HG02870 (cell line): Measurements from ENCODE around the gene NIPAL3.
A peak's percentile ranks its signal among the peaks of the same experiment; 100 is the strongest.

Experiments
- ATAC-seq: cut with Tn5 transposase; IDR thresholded peaks from one replicate; pipeline ENCODE4 v1.9.1; 2021; ENCODE audit warnings: mild to moderate bottlenecking, moderate library complexity; ENCODE audit not compliant: unreplicated experiment

The NIPAL3 gene

DNA sequence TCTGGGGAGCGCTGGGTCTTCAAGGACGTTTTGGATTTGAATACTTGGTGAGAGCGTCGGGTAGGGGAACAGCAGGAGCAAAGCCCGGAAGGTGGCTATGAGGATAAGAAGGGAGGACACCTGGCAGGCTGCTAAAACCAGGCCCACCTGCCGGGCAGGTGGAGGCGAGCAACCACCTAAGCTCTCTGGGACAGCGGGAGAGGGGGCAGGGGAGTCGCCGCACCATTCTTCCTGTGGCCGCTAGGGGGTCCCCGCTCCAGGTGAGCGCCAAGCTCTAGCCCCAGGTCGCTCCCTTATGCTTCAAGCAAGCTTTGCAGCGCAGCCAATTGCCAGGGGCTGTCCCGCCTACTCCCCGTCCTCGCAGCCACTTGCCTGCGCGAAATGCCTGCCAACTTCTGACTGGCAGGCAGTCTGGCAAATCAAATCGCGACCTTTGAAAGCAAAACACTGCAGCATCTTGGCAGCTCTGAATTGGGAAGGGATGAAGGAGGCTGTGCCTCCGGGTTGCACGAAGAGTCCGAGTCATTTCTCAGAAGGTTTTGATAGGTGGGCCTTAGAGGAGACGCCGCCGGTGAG, at the start of gene NIPAL3:
Gene NIPAL3, plus strand, starts transcription at position 469 of the 576 bp plus-strand sequence. CDS start 3,746 bp downstream, outside the sequence.
- peak; percentile 96 for ATAC-seq

DNA sequence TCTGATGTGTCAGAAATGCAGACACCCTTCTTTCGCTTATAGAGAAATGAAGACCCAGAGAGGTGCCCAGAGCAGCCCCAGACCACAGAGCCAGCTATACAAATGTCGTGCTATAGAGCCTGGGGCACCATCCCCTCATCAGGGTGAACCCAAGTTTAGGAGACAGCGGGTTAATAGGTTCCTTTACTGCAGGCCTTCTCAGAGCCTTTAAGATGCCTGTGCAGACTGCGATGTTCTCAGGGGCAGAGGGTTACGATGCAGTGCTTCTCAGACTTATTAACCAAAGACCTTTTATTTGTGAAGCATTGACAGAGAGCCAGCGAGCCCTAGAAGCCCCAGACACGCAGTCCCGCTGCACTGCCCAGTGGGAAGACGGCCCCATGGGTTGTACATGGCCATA, 48.9 kb upstream of the NIPAL3 start:
- no peak for ATAC-seq

GRCh38 chr1:24369199-24369598, 46.4 kb upstream of the NIPAL3 start:
- no peak for ATAC-seq

DNA sequence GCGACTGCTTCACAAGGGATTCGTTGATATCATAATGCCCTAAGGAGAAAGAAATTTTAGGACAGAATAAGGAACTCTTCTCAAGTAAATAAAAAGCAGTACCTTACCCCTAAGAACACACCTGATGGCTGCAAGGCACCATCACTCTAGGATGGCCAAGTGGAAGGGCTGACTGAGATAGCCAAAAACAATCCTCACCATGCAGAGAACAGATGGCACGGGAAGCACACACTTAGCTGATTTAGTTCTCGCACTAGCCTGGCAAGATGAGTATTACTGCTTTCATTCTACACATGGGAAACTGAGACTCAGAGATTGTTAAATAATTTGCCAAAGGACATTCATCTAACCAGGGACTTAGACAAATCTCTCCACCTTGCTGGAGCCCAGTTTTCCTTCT, 45.8 kb upstream of the NIPAL3 start:
- ATAC-seq = no peak

DNA sequence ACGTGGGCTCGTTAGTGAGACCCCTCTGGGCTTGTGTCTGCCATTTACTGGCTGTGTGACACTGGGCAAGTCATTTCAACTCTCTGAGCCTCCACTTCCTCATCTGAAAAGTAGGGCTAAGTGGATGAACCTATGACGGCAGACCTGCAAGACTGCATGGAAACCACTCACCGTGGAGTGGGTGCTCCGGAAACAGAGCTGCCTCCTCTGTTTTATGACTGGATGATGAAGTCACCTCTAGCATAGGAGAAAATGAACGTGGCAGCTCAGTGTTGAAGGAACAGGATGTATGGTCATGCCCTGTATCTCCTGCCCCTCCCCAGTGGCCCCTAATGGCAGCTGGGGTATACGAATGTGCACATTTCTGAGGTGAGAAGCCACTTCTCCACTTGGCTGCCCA, 42.6 kb upstream of the NIPAL3 start:
- no peak for ATAC-seq

DNA sequence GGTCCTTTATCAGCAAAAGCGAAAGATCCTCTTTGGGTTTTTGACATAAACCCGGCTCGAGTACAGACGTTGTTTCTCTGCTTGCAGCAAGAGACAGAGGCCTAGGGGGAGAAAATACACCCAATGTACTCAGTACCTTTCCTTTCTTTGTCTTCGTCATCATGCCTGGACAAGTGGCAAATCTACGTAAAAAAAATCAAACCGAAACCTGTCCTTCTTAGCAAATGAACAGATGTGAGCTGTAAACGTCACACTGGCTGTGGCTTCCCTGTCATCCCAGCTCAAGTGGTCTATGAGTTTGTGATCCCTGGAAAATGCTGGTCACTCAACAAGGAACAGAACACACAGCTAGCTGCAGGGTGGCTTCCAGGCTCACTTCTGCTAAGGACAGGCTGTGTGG, 41.9 kb upstream of the NIPAL3 start:
- ATAC-seq = no peak

DNA sequence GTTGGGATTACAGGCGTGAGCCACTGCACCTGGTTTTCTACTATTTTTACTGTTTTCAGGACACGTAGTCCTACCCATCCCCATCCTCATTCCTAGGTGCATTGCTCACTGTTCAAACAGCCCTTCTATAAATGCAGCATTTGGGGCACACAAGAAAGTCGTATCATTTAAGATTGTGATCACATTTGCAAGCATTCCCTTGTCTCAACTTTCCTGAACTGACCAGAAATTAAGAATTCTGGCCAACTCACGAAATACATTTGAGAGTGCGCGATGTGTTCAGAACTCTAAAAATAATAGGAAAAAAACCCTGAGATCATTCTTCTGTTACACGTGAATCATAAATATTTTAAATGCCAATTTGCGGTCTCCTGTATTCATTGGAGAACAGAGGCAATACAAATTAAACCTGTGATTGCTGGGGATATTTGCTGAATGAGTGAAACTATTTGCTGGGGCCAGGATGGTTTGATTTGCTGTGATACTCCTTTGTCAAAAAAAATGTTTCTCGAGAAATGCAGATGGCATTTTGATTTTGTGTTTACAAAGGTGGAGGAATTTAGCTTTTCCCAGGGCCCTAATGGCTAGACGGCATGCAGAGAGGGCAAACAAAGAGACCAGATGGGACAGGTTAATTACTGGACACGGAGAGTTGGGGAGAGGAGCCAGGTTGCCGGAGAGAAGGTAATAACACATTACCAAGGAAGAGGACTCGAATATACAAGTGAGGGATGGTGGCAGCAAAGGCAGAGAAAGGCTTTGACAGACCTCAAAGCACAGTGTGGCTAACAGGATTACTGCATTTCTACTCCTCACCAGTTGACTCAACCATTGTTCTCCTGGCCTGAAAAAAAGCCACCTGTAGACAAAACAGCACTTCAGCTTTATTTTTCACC, 40.5 kb upstream of the NIPAL3 start:
- ATAC-seq = no peak

GRCh38 chr1:24379733-24380315, 35.8 kb upstream of the NIPAL3 start:
- ATAC-seq = no peak

- no peak for ATAC-seq
Measured at GRCh38 chr1:24380508-24380907, 35.1 kb upstream of the NIPAL3 start.

GRCh38 chr1:24381256-24381655, 34.3 kb upstream of the NIPAL3 start:
- ATAC-seq = no peak

- no peak for ATAC-seq
Measured at GRCh38 chr1:24382165-24382577, 33.4 kb upstream of the NIPAL3 start.

- ATAC-seq = no peak
Measured at GRCh38 chr1:24383381-24383940, 32.1 kb upstream of the NIPAL3 start.

DNA sequence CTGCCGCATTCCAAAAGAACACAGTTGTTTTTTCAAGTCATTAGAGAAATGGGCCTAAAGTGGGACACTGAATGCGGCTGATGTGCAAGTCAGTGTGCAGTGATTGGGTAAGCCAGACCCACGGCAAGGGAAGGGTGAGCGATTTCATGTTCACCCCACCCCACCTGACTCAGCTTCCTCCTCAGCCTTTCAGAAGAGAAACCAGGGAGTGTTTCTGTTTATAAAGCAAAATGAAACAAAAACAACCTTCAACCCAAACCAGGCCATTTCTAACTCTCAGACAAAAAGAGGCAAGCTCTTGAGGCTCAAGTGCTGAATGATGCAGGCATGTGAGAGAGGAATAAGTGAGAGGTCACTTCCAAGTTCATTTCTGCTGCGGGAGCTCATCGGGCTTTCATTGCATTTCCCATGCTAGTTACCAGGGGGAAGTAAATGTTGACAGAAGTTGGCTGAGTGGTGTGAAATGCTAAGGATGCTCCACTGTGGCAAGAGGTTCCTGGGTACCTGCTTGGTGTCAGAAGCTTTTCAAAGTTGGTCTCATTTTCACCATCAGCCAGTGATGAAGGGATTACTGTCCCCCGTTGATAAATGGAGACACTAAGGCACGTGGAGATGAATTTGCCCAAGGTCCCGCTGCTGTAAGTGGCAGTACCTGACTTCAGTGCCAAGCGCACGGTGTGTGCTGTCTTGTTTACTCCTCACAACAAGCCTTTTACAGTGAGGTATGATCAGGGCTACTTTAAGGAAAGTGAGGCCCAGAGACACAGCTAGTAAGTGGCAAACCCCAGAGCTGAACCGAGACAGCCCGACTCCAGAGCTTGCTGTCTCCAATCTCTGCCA, 31.1 kb upstream of the NIPAL3 start:
- peak; percentile 67 for ATAC-seq

DNA sequence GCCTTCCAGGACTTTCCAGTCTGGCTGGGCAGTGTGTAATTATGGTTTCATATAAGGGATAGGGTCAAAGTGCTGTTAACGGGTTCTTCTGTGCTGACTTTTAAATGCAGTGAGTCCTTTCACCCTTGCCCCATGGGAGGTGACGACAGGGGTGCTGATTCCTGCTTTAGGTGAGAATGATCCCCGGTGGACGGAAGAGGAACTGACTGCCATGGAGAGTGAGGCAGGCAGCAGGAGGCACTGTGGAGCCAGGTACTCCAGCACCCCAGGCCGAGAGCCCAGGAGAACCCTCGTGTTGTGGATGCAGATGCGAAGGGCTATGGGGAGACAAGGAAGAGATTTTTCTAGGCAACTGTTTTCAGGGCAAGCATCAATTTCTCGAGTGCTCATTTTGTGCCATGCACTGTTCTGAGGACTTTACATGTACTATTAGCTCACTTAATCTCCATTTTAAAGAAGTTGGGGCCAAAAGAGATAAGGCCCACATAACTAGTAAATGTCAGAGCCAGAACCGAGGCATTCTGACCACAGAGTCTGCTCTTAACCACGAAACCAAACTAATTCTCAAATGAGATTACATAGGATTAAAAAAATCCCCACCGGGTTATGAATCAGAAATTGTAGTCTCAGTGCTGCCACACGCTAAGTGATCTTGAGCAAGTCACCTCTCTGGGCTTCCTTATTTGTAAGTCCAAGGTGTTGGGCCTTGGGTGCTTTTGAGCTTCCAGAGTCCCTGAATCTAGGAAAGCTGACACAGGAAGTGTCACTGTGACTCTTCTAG, 30.3 kb upstream of the NIPAL3 start:
- no peak for ATAC-seq

- ATAC-seq = no peak
Measured at GRCh38 chr1:24386241-24386640, 29.4 kb upstream of the NIPAL3 start.

GRCh38 chr1:24386931-24387330, 28.7 kb upstream of the NIPAL3 start:
- ATAC-seq = no peak

DNA sequence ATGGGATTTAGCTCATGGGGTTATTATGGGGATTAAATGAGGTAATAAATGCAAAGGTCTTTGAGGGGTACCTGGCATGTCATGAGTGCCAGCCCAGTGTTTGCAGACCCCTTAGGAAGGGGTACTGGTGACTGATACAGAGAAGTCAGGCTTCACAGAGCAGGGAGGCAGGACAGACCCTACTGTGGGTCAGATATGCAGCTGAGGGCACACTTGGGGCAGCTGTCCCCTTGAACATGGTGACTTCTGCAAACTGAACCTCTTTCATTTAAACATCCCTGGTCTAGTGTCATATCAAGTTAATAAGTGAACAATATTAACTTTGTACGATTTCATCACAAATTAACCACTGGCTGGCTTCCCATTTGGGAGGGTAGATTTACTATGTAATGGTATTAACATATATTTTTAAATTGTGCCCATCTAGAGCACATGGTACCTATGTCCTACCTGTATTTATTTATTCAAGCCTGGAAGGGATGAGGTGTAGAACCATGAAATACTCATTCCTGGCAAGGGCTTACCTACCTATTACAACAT, 27.9 kb upstream of the NIPAL3 start:
- no peak for ATAC-seq

DNA sequence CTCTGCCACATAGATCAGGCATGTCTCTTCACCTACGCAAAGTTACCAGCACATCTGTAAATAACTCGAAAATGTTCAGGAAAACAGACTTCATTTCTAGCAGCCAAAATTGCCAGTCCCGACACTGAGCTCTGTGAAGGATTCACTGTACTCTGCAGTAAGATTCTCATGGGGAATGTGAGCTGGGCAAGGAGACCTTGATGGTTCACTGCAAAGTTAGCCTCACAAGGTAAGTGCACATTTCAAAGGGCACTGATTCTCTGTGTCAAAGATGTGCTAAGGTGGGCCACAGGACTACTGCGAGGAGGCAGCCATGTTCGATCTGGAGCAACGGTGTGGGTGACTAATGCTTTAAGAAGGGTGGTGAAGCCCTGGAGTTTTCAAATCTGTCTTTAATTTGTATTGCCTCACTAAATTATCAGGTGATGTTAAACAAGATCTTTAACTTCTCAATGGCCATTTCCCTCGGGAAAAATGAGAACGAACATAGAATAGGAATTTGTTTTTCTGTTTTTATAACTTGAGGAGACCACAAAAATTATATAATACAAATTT, 27.2 kb upstream of the NIPAL3 start:
- no peak for ATAC-seq

- ATAC-seq = no peak
Measured at GRCh38 chr1:24389231-24389678, 26.3 kb upstream of the NIPAL3 start.
